KMS-11 (cell line): Measurements from ENCODE around the gene DHH.
A peak's percentile ranks its signal among the peaks of the same experiment; 100 is the strongest.

ENCODE experiments used
- H2AFZ ChIP-seq: fragments of 200-600 bp; sonication (generic); 2 replicates; pipeline ENCODE4 v1.6.1; 2016; ENCODE audit warnings: antibody characterized with exemption, mixed run types, low read depth
- H3K27ac ChIP-seq: fragments of 200-600 bp; sonication (generic); 2 replicates; pipeline ENCODE4 v1.6.1; 2016; ENCODE audit warnings: mild to moderate bottlenecking, mixed run types
- H3K27me3 ChIP-seq: fragments of 200-600 bp; sonication (generic); 2 replicates; pipeline ENCODE4 v1.6.1; 2017; ENCODE audit warnings: mild to moderate bottlenecking, low read depth, mixed run types, moderate library complexity; ENCODE audit not compliant: insufficient read depth
- H3K36me3 ChIP-seq: fragments of 200-600 bp; sonication (generic); 2 replicates; pipeline ENCODE4 v1.6.1; 2017; ENCODE audit warnings: mild to moderate bottlenecking, mixed run types; ENCODE audit not compliant: insufficient read depth
- H3K4me1 ChIP-seq: fragments of 200-600 bp; sonication (generic); 2 replicates; pipeline ENCODE4 v1.6.1; 2016; ENCODE audit warnings: mild to moderate bottlenecking, low read depth, mixed run types; ENCODE audit not compliant: poor library complexity, severe bottlenecking
- H3K4me2 ChIP-seq: fragments of 200-600 bp; sonication (generic); 2 replicates; pipeline ENCODE4 v1.7.0; 2016; ENCODE audit warnings: mild to moderate bottlenecking, mixed run types
- H3K4me3 ChIP-seq: fragments of 200-600 bp; sonication (generic); IDR thresholded peaks from 2 replicates; pipeline ENCODE4 v1.6.1; 2017; ENCODE audit warnings: low read depth, low read length, mixed read lengths; ENCODE audit not compliant: insufficient read depth
- H3K79me2 ChIP-seq: fragments of 200-600 bp; sonication (generic); 2 replicates; pipeline ENCODE4 v1.6.1; 2016; ENCODE audit warnings: low read depth, mixed run types; ENCODE audit not compliant: insufficient read depth
- H3K9ac ChIP-seq: fragments of 200-600 bp; sonication (generic); 2 replicates; pipeline ENCODE4 v1.6.1; 2016; ENCODE audit warnings: mild to moderate bottlenecking, mixed run types
- H4K20me1 ChIP-seq: fragments of 200-600 bp; sonication (generic); 2 replicates; pipeline ENCODE4 v1.6.1; 2016; ENCODE audit warnings: mild to moderate bottlenecking, mixed run types; ENCODE audit not compliant: insufficient read depth
- CTCF ChIP-seq: fragments of 200-600 bp; sonication (generic); conservative IDR thresholded peaks from 2 replicates; pipeline ENCODE4 v1.6.1; 2017; ENCODE audit warnings: low read depth, mild to moderate bottlenecking, antibody characterized with exemption, low read length, moderate library complexity, mixed read lengths

The DHH gene

DNA sequence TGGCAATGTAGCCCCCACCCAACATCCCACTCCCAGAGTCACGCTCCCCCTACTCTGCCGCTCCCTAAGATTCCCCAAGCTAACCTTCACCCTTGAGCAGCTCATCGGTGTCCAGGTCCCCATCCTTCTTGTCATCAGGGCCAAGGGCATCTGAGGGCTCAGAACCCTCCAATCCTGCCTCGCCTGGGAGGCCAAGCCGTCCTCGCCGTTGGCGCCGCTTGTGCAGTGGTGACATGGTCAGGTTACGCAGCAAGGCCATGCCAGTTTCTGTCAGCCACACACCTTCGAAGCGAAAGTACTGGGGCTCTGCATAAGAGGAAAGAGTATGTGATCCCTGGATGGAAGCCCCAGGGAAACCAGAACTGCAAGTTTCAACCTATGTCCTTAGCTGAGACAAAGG is 49.9 kb downstream of the DHH start:
- peaks cover 20% of the 10 kb centered on the region; the same call in 1 of the 2 replicates for H3K36me3 ChIP-seq
- H3K4me2 ChIP-seq = no peak overlapping the region
- no peaks in the 10 kb centered on the region for H3K27me3 ChIP-seq

DNA sequence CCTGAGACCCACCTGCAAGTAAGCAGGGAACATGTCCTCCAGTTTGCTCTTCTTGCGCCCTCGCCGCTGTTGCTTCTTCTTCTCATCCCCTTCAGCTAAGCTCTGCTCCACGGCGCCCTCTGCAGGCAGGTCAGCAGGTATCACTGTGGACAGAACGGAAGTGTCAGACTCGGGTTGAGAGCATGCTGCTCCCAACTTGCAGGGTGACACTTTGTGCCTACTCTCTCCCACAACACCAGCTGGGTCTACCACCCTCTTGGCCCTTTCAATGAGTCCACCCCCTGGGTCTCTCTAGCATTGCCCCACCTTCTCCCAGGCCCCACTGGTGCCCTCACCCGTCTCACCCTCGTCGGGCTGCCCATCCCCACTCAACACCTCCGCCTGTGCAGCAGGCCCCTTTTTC is 50.7 kb downstream of the DHH start:
- peaks cover 20% of the 10 kb centered on the region; the same call in 1 of the 2 replicates for H3K36me3 ChIP-seq
- H3K79me2 ChIP-seq = no peaks in the 10 kb centered on the region
- no peak overlapping the region for H3K4me3 ChIP-seq
- no peak overlapping the region for H3K27ac ChIP-seq
- TF ChIP-seq CTCF = peak; percentile 79
- no peak overlapping the region for H2AFZ ChIP-seq
- no peaks in the 10 kb centered on the region for H4K20me1 ChIP-seq
- no peak overlapping the region for H3K4me2 ChIP-seq
- H3K4me1 ChIP-seq = no peaks in the 10 kb centered on the region
- H3K27me3 ChIP-seq = no peaks in the 10 kb centered on the region
- H3K9ac ChIP-seq = no peak overlapping the region

More for the DNA sequence above, 49.9 kb downstream of the DHH start:
- no peak overlapping the region for H3K27ac ChIP-seq
- H3K4me3 ChIP-seq = no peak overlapping the region
- no peak overlapping the region for H2AFZ ChIP-seq
- no peaks in the 10 kb centered on the region for H3K79me2 ChIP-seq
- H3K9ac ChIP-seq = no peak overlapping the region
- no peaks in the 10 kb centered on the region for H3K4me1 ChIP-seq
- TF ChIP-seq CTCF = no peak
- H4K20me1 ChIP-seq = no peaks in the 10 kb centered on the region

DNA sequence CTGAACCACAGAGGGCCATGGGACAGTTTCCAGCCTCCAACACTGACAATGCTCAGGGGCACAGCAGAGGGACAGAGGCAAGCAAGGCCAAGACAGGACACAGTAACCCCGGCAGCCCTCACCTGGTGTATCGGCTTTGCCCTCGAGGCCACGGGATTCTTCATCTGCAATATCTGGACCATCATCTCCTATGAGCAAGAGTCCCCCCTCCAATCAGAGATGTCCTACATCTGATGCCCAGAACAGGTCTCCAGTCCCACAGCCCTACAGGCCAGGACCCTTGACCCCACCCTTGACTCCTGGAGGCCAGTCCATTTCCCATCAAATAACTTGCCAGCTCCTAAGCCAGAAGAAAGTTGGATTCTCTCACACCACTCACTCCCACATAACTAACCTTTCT is 51.4 kb downstream of the DHH start:
- no peak overlapping the region for H3K4me3 ChIP-seq
- H2AFZ ChIP-seq = no peak overlapping the region
- no peaks in the 10 kb centered on the region for H3K27me3 ChIP-seq
- H3K4me2 ChIP-seq = no peak overlapping the region
- peaks cover 22% of the 10 kb centered on the region; the same call in 1 of the 2 replicates for H3K36me3 ChIP-seq
- no peak overlapping the region for H3K27ac ChIP-seq
- H3K79me2 ChIP-seq = no peaks in the 10 kb centered on the region
- H3K9ac ChIP-seq = no peak overlapping the region
- no peaks in the 10 kb centered on the region for H3K4me1 ChIP-seq
- TF ChIP-seq CTCF = no peak
- H4K20me1 ChIP-seq = no peaks in the 10 kb centered on the region

DNA sequence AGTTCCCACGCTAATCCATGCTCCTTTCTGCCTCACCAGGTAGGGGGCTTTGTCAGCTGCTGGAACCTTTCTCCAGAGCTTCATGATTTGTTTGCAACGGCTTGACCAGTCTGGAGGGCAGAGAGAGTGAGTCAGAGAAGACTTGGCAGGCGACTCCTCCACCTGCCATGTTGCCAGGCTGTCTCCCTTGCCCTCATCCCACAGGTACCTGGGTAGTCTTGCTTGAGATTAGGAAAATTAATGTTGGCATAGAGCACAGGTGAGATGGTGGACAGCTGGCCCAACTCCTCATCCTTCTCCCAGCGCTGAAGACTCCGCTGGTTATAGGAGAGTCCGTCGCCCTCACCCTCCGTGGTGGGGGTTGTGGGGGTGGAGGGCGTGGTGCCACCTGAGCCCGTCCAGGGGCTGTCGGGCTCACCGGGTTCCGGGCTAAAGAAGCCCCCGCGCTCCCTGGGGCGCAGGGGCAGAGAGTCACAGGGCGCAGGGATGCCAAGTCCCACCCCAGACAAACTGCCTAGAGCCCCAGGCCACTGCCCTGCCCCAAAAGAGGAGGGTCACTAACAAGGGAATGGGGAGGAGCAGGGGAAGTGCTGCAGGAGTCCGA is 52.6 kb downstream of the DHH start:
- no peaks in the 10 kb centered on the region for H3K27me3 ChIP-seq
- H3K4me3 ChIP-seq = no peak overlapping the region
- no peak overlapping the region for H3K4me2 ChIP-seq
- H3K27ac ChIP-seq = no peak overlapping the region
- no peak for TF ChIP-seq CTCF
- H3K79me2 ChIP-seq = no peaks in the 10 kb centered on the region
- no peak overlapping the region for H2AFZ ChIP-seq
- peaks cover 21% of the 10 kb centered on the region; the same call in 1 of the 2 replicates for H3K36me3 ChIP-seq
- no peak overlapping the region for H3K9ac ChIP-seq
- no peaks in the 10 kb centered on the region for H3K4me1 ChIP-seq
- H4K20me1 ChIP-seq = no peaks in the 10 kb centered on the region
